Posterior cingulate gyrus (tissue), 11 donors: ENCODE results near the gene PTPN4.

Source experiments
- DNase-seq, 10 donors: peaks; one replicate each; pipeline versions ENCODE4 v3.0.0 to v3.0.0-alpha.2; 2020 to 2021; ENCODE audit warnings: mixed read lengths in 3 of 10
- intact Hi-C: fragments of 100-400 bp; cut with DNase I; formaldehyde crosslinking; loops from one replicate; pipeline ENCODE4 v1.15.1; 2023

Gene PTPN4

DNA sequence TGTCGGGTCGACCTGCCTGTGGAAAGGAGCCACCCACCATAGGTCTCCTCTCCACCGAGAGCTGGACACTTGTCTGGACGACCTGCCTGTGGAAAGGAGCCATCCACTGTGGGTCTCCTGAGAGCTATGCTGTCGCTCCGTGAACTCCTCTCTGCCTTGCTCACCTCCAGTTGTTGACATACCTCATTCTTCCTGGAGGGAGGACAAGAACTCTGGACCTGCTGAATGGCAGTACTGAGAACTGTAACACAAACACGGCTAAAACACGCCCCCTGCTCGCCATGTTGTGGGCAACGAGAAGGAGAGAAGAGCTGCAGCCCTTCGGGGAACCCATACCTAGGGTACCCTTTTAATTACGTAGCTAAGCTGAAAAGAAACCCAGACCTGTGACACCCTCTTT, 77.6 kb downstream of the PTPN4 start:
- intact Hi-C loops, result no loop called here
- DNase-seq, result no peak

DNA sequence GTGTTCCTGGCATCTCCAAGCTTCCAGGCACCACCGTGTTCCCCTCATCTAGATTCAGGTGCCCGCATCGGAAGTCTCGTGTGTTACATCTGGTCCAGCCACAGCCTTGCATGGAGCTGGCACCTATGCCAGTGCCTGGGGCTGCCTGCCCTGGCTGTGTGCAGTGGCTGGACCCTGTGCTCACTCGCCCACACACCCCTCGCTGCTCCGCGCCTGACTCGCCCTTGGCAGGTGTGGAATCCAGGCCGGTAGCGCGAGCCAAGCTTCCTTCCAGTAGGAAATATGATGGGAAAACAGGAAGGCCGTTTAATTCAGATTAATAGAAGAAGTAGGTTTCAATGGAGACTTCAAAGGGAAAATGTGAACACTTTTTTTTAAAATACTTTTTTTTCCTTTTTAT, 78.0 kb downstream of the PTPN4 start:
- peak in 1 of 10 donors; percentile 85 for DNase-seq
- intact Hi-C loops, result no loop called here

DNA sequence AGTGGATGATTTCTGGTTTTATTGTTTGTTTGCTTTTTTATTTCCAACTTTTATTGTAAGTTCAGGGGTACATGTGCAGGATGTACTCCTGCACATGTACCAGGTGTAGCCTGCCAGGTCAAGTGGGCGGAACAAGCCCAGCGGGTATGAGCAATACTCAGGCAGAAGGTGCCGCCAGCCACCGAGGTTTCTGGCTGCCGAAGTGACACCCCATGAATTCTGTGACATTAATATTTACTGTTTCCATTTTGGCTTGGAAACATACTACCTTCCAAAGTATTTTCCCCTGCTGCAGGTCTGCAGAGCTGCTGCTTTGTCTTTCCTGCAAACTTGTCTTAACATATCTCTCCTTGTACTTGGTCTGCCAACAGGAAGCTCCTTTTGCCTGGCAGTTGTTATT, 78.5 kb downstream of the PTPN4 start:
- peak in 1 of 10 donors; percentile 76 for DNase-seq
- intact Hi-C loops, result no loop called here

DNA sequence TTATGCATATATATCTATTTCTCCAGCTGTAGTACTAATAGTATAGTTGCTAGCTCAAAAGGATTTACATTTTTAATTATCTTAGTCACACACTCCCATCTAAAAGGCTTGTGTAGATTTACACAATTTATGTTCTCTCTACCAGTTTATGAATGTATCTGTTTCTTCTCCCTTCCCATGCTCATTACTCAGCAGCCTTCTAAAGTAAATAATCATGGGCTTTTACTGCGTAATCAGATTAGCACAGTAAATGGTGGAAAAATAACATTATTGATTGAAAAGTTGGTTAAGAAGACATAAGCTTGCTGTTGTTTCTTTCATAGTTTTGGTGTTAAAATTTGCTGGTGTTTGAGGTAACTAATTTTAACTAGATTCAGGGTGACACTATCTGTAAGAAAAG, 81.8 kb downstream of the PTPN4 start:
- DNase-seq, result no peak
- intact Hi-C loops, result no loop called here

DNA sequence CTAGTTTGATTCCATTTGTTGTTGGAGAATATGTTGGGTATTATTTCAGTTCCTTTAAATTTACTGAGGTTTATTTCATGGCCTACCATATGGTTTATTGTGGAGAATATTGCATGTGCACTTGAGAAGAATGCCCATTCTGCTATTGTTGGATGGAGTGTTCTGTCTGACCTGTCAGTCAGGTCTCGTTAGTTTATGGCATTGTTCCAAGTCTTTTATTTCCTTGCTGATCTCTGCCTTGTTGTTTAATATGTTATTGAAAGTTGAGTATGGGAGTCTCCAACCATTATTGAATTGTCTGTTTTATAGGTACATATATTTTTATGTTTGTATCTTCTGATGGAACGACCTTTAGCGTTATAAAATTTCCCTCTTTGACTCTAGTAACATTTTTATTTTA, 86.3 kb downstream of the PTPN4 start:
- DNase-seq, result no peak
- intact Hi-C loops, result no loop called here

DNA sequence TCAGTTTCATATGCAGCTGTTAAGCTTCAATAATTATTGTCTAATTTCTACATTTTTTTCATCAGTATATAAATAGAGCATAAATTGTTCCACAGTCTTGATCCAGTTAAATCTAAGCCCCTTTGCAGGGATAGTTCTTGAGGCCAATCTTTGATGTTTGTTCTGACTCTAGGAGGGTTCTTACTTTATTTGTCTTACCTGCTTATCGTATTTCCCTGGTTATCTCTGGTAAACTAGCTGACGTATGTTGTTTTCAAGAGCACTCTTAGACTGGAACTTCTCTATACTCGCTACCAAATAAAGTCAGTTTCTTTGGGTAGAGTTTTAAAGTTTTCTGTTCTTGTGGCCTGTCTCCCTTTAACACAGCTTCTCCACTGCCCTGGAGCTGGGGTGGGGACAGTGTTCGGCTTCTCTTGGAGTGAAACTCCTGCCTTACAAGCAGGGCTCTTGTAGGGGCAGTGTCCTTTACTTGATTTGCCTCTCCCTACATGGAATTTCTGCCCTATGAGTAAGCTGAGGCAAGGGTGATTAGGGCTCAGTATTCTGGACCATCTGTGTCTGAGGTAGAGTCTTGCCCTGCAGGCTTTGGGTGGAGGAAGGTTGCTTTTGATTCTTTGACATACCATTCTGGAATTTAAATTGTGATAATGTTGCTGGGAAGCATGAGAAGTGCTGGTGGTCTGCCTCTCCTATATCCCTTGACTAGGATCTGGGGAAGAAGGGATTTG, 90.3 kb downstream of the PTPN4 start:
- intact Hi-C loops, result no loop called here

DNA sequence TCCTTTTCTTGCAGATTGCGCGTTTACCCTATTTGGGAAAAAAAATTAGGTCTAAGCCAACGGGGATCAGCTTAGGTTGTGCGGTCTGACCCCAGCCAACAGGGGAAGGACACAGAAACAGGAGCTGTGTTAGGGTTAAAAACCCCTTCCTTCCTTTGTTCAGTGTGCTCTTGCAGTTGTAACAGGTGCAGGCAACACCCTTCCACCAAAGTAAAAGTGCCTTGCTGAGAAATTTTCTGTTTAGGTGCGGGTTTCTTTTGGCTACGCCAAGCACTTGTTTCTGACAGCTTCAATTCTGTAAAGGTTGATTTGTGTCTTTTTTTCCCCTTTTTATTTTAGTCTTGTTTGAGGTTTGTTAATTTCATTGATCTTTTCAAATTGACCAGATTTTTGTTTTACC, 92.5 kb downstream of the PTPN4 start:
- intact Hi-C loops, result no loop called here
- no peak for DNase-seq

More for the DNA sequence above, 90.3 kb downstream of the PTPN4 start:
- DNase-seq, result no peak

DNA sequence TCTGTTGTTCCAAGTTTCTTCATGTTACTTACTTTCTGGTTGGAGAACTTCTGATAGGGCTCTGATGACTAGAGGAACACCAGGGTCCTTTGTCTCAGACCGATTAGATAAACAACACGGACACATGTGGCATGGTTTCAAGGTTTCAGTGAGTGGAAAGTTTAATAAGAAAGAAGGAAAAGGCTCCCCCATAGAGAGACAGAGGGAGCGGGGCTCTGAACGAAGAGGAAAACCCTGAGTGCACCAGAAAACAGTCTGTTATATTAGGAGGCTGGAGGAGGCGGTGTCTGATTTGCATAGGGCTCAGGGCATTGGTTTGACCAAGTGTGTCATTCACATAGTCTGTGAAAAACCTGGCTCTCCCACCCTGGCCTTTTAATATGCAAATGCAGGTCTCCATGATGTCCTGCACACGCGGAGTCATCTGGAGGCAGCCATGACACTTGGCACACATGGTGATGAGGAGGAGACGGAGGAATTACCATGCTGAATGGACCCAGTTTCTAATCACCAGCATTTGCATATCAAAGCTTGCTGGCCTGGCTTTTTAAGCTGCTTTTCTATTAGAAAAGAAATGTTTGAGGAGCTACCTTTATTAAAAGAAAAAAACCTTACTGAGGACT, 94.2 kb downstream of the PTPN4 start:
- intact Hi-C loops, result no loop called here
- no peak for DNase-seq

DNA sequence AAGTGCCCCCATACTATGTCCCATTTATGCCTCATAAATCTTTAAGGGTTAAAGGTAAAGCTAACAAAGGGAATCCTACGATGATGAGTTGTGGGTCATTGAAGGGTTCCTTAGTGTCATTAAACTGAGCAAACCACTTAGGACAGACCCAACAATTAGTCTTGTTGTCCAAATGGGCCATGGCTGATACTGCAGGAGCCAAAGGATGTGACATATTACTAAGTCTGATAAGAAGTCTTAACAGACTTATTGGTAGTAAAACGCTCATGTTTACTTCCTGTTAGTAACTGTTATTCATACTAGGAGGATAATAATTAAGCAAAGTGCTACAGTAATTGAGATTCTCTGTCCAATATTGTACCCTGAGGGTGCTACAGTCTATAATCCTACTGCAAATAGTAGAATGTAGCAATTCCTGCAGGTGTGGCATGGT, 96.8 kb downstream of the PTPN4 start:
- no peak for DNase-seq
- intact Hi-C loops, result no loop called here

DNA sequence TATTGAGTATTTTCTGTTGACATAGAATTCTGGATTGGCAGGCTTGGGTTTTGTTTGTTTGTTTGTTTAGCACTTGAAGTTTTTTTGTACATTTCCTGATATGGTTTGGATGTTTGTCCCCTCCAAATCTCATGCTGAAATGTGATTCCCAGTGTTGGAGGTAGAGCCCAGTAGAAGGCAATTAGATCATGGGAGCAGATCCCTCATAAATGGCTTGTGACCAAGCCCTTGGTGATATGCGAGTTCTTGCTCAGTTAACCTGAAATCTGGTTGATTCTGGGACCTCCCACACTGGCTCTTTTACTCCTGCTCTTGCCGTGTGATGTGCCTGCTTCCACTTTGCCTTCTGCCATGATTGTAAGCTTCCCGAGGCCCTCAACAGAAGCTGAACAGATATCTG, 98.0 kb downstream of the PTPN4 start:
- intact Hi-C loops, result no loop called here
- no peak for DNase-seq

DNA sequence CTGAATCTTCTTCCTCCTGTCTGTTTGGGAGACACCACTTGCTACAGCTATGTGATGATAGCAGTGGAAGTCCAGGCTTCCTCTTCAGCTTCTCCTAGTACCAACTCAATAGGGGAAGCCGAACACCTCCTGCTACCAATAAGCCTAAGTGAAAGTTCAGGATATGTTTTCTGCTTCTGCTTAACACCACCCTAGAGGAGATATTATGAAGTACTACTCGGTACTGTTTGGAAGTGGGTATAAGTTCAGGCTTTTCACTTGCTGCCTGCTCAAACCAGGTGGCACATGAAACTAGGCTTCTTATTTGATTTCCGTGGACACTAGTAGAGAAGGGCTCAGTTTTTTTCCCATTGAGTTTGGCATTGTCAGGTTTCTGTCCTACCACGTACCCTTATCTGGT, 99.8 kb downstream of the PTPN4 start:
- DNase-seq, result no peak
- intact Hi-C loops, result no loop called here

DNA sequence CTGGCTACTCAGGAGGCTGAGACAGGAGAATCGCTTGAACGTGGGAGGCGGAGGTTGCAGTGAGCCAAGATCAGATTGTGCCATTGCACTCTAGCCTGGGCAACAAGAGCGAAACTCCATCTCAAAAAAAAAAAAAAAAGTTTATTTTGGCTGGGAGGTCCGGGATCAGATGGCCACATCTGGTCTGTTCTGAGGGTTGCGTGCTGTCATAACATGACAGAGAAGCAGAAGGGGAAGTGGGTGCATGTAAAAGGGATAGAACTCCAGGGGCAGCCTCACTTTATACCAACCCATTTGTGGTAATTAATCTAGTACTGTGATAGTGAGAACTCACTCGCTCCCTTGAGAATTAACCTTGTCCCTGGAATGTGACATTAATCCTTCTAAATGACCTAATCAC, 101.2 kb downstream of the PTPN4 start:
- intact Hi-C loops, result no loop called here
- no peak for DNase-seq

DNA sequence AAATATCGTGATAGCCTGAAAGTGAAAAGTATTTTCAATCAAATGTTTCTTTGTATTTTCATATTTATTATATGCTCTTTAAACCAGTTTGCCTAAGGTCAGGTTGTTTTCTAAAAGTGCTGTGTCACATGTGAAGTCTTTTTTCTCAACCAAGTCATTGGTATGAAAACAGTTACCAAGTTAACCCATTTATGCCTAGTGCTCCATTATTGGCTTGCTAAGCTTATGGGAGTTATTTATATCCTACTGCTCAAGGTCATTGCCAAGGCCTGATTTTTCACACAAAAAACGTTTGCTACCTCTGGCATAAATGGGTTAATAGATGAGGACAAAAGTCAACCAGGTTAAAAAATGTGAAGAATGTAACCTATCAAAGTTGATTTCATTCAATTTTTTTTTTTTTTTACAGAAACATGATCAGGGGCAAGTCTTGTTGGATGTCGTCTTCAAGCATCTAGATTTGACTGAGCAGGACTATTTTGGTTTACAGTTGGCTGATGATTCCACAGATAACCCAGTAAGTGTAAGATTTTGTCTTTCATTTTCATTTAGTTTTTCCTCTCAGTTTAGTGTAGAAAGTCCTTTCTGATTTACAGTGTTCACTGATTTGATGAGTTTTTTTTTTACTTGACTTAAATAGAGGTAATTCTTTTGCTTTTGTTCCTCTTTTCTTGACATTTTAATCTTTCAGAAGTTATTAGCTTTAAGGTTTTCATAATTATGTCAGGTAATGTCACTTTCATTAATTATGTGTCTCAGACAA, 102.6 kb downstream of the PTPN4 start:
- intact Hi-C loops, result no loop called here
- DNase-seq, result no peak

DNA sequence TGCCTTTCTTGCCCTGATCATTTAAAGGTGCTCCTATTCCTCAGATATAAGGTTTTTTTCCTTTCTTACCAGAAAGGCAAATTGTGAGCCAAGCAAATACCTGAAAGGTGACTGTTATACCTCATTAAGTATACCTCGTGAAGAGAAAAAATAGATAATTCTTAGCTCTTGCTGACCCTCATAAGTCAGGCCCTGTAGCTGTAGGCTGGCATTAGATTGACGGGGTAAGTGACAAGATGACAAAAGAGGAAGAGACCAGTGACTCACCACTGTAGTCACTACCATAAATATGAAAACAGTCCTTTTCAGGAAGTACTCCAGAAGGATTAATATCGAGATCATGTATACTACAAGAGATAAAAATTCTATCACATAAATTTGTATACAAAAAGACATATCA, 104.6 kb downstream of the PTPN4 start:
- no peak for DNase-seq

DNA sequence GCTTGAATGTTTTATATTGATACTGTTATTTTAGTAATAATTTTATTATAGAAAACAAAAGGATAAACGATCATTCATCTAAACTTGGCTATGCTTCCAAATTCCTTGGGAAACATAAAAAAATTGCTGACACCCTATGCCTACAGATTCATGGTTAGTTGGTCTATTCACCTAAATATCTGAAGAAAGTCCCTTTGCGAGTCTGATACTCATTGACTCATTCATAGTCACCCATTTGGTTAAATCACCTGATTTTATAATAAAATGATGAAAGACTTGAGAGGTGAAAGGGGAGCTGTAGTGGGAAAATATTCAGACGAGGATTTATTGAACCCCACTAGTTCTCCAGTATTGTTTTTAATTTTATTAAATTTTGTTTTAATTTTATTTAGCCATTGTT, 112.0 kb downstream of the PTPN4 start:
- no peak for DNase-seq
- intact Hi-C loops, result no loop called here

More for the DNA sequence above, 104.6 kb downstream of the PTPN4 start:
- intact Hi-C loops, result no loop called here

DNA sequence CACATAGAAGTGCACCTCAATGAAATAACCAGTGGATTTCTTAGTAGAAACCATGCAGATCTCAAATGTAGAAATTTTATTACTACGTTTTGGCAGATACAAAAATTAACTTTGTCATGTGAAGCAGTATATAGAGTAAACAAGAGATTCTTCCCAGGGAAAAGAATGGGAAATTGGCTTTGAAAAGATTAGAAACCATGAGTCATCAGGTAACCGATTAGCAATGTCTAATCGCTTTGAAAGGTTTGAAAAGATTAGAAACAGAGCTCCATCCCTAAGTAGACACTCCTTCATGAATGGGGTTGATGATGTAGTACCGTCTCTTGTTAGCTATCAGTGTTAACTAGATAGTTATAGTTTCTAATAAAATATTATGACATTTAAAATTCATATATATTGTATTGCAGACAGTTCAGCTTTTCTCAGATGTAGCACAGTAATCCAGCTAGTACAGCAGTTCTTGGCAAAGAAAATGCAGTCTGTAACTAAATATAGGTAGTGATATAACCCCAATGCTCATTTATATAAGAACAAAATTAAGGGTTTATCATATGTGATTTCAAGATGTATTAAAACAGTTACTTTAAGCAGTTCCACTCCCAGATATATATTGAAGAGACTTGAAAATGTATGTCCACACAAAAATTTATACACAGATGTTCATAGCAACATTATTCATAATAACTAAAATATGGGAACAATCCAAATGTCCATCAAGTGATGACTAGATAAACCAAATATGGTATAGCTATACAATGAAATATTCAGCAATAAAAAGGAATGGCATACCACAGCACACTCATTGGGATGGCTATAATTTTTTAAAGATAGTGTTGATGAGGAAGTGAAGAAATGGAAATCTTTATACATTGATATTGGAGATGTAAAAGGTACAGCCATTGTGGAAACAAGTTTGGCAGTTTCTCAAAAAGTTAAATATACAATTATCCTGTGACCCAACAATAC, 113.9 kb downstream of the PTPN4 start:
- DNase-seq, result no peak

DNA sequence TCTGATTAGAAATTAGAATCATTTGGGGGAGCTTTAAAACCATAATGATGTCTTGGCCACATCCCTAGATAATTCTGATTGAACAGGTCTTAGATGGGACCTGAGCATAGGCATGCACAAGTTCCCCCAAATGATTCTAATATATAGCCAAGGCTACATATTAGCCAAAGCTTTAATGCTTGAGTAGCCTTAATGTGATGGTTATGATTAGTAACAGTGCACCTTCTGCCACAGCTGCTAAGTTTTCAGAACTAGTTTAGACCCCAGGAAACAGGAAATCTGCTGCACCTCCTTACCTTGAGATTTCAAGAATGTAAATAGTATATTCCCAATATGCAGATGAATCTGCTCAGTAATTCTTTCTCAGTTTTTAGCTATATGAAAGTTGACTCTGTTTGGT, 119.8 kb downstream of the PTPN4 start:
- DNase-seq, result no peak
- intact Hi-C loops, result no loop called here

More for the DNA sequence above, 113.9 kb downstream of the PTPN4 start:
- intact Hi-C loops, result no loop called here

DNA sequence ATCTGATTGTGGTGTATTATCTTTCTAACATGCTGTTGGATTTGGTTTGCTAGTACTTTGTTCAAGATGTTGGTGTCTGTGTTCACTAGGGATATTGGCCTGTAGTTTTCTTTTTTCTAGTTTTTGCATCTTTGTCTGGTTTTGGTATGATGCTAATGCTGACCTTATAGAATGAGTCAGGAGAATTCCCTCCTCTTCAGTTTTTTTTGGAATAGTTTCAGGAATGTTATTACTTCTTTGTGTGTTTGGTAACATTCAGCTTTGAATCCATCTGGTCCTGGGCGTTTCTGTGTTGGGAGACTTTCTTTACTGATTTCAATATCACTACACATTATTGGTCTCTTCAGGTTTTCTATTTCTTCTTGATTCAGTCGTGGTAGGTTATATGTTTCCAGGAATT, 129.0 kb downstream of the PTPN4 start:
- intact Hi-C loops, result no loop called here
- DNase-seq, result no peak

DNA sequence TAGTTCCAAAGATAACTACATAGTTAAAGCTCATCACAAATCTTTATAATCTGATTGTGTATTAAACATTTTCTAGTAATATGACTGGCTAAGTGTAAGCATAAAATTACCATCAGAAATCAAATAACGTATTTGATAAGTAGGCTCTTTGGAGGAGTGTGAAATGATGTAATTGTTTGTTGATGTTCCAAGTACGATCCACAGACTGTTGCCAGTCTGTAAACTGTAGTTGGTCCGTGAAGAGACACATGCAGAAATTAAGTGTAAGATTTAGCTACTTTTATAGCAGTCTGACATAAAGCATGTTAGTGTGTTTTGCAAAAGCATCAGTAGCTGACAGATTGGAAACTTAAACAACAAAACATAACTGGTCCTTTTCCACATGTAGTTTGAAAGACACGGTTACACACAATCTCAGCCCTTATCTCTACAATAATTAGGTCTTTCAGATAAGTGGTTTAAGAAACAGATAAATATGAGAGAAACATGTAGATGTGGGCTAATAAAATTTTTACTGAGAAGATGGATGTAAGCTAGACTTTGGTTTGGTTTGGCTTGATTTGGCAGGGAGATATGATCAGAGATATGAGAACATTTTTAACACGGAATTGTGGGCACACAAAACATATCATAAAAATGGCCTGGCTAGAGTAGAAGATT, 138.1 kb downstream of the PTPN4 start:
- intact Hi-C loops, result no loop called here
- DNase-seq, result no peak

DNA sequence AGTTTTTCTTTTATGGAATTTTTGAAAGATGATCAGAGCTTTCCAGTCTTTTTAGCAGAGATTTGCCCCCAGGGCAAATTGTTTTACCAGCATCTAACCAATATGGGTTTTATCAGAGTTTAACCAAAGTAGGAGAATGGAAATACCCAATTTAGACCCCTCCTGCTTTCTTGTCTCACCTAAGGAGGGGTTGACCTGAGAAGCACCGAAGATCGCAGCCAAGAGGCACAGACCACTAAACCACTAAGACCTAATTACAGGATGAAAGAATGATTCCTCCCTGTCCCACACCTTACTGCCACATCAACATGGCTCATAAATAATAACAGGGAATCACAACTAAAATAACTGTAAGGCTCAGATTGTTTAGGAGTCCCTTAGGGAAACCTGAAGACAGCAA, 141.3 kb downstream of the PTPN4 start:
- intact Hi-C loops, result no loop called here
- DNase-seq, result no peak
